HL-60/S4 treated with retinoic acid at 250 ng/mL for 4 days and 3 days (cell line): ENCODE measurements around the gene CFHR1.

Experiments used
- in situ Hi-C: fragments of 300-500 bp; cut with MboI; formaldehyde crosslinking; loops from 2 replicates; pipeline ENCODE4 v1.7.0; 2022; ENCODE audit warnings: low sequenced_read_pairs

The CFHR1 gene

DNA sequence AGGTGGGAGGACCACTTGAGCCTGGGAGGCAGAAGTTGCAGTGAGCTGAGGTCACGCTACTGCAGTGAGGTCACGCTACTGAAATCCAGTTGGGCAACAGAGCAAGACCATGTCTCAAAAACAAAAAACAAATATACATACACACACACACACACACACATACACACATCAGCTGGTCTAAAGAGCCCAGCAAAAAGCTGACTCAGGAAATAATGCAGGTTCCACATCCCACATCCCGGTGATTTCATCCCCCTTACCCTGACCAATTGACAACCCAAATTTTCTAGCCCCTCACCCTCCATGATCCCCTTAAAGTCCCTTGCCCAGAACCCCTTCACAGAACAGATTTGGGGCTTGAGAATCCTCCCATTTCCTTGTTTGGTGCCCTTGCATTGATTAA, 56.4 kb downstream of the CFHR1 start:
- in situ Hi-C loops = no loop called here

DNA sequence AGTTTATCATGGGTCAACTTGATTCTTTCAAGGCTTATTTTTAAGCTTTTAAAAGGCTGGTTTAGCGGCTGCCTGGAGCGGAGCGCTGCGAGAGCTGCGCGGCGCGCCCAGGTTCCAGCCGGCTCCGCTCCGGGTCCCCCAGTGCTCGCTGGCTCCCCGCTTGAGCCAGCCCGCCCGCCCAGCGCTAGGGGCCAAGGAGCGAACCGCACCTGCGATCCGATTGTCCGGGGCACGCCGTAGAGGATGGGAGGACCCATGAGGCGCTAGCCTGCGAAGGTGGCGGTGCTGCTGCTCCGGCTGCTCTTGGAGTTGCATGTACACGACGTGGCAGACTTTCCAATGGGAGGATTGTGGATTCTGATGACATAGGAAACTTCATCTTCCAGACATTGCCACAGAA, 58.4 kb downstream of the CFHR1 start:
- in situ Hi-C loops = no loop called here
